Subcutaneous preadipocyte (primary cell): ENCODE measurements around the gene C2CD4C. TPM values are rescaled to one million over a fixed set of nuclear protein-coding genes. Genes with fewer than 3 reads are reported as not detected.

Experiments
- small RNA-seq: library from RNA; depleted of rRNA; stranded (forward); fragments of <200 nt; gene quantifications from one replicate; pipeline ENCODE3, GENCODE V24; 2012
- total RNA-seq: library from RNA; depleted of rRNA; stranded (reverse); fragments of >200 nt; gene quantifications from 2 replicates; pipeline ENCODE4 v1.2.3, GENCODE V29; 2012

Gene C2CD4C, protein sequence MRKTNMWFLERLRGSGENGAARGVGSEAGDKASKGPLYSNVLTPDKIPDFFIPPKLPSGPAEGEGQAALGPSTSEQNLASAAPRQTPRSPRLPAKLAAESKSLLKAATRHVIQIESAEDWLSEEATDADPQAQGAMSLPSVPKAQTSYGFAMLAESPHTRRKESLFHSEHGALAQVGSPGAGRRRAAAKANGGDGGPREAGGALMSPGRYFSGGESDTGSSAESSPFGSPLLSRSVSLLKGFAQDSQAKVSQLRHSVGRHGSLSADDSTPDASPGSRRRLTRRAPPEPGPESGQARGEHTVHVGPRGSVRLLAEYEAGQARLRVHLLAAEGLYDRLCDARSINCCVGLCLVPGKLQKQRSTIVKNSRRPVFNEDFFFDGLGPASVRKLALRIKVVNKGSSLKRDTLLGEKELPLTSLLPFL
- total RNA-seq, result under 0.01 and 0.20 TPM in 2 replicates

DNA sequence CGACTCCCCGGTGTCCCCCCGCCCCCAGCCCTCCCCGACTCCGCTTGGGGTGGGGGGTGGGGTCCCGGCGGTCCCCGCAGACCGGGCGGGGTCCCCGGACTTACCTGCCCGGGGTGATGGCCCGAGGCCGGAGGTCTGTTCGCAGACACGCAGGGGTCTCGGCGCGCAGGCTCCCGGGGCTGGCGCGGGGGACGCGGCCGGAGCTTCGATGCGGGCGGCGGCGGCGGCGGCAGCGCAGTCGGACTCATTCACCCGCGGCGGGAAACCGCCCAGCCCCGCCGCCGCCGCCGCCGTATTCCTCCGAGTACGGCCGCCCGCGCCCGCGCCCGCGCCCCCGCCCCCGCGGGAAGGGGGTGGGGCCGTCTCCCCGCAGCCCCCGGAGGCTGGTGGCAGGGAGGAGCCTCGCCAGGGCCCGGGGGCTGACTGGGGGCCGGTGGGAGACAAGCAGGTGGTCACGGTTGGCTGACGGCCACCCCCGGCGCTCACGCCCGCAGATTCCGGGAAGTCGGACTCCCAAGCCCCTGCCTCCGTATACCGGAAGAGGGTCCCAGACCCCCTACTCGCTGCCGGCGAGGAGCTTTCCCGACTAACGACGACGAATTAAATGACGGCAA lies at the start of gene C2CD4C:
C2CD4C (minus strand) TSS at position 246 of the 614 bp plus-strand sequence. CDS start 786 bp downstream, outside the sequence.

Small RNA genes lying within 50 kb of the gene (small RNA-seq; reads per million reads assigned to genes)
- not detected for gene RNA5SP462

Other genes starting within 250 kb of the C2CD4C start
- 7.6 and 9.6 TPM in 2 replicates for gene PLPP2, start 117.7 kb downstream of the C2CD4C start, total RNA-seq
- gene MIER2, start 64.4 kb downstream of the C2CD4C start, total RNA-seq, result 13.2 and 15.2 TPM in 2 replicates
- 0.39 and 0.73 TPM in 2 replicates for gene SHC2, start 51.9 kb upstream of the C2CD4C start, total RNA-seq
- under 0.01 and 0.37 TPM in 2 replicates for gene MADCAM1, start 87.3 kb upstream of the C2CD4C start, total RNA-seq
- 27.6 and 43.0 TPM in 2 replicates for gene TPGS1, start 98.3 kb upstream of the C2CD4C start, total RNA-seq
- 41.5 and 44.8 TPM in 2 replicates for gene CDC34, start 122.6 kb upstream of the C2CD4C start, total RNA-seq
- gene GZMM, start 134.9 kb upstream of the C2CD4C start, total RNA-seq, result not detected in 2 replicates
- gene BSG, start 163.4 kb upstream of the C2CD4C start, total RNA-seq, result 287 and 293 TPM in 2 replicates
- 0.37 and 0.59 TPM in 2 replicates for gene HCN2, start 180.7 kb upstream of the C2CD4C start, total RNA-seq
- gene POLRMT, start 224.4 kb upstream of the C2CD4C start, total RNA-seq, result 27.6 and 34.6 TPM in 2 replicates
- gene FGF22, start 230.7 kb upstream of the C2CD4C start, total RNA-seq, result not detected in 2 replicates